ENCODE results near the gene TNK1.

- TF ChIP-seq POLR2AphosphoS5 (IDR thresholded peaks at IDR 0.05; ENCODE audit: borderline replicate concordance, low read depth, low read length) (no peak), EZH2 (IDR thresholded peaks at IDR 0.05) (no peak)
These were observed 26.2 kb downstream of the TNK1 start for GRCh38 chr17:7407082-7407481.

All from SK-N-MC (cell line).